HG03196 (cell line): ENCODE results near the gene RELCH.
A peak's percentile ranks its signal among the peaks of the same experiment; 100 is the strongest.

Experiments used
- ATAC-seq: cut with Tn5 transposase; IDR thresholded peaks from one replicate; pipeline ENCODE4 v1.9.1; 2021; ENCODE audit not compliant: unreplicated experiment

RELCH gene

DNA sequence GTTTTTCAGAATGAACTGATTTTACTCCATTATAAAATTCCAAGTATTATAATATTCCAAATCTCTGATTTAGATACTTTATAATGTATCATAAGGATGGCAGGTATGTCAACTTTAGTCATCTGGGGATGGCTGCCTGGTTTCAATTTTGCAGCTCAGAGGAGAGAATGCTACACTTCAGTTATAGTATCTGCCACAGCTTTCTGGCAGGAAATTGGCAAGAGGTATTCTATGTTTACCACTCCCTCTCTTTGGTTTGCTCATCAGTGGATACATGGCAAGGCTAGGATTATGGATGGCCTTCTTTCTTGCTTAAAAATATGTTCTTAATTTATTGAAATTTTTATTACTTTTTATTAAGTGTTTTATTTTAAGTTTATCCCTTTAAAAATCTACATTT lies 71.0 kb downstream of the RELCH start:
- ATAC-seq: peak; percentile 51

DNA sequence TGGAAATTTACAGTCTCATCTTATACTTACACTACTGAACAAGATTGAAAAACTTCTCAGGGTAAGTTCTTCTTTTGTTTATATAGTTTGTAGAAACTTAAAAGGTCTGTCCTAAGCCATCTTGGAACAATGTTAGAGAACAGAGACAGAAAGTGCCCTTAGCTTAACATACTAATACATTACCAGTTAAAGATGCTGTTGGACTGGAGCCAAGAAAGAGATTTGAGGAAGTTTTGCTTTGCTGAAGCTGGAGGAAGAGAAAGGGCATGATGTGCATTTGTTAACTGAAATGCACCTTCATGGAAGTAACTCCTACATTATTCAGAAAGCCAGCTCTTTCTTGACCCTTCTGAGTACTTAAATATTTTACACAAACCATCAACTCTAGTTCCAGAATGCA lies 71.6 kb downstream of the RELCH start:
- ATAC-seq: no peak

DNA sequence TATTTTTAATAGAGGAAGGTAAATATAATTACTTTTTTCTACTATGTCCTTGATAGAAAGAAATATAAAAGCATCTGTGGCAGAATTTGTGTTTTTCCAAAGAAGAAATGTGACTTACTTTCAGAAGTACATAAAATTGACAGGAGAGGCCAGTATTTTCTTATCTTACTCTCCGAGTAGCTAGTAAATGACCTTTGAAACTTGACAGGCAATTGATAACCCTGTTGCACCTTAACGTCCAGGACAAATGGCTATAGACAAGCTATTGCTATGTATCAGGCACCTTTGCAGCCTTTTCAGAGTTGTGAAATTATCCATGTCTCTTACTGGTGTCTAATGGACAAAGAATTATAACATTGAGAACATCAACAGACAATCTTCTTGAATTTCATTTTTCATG lies 75.0 kb downstream of the RELCH start:
- no peak for ATAC-seq

DNA sequence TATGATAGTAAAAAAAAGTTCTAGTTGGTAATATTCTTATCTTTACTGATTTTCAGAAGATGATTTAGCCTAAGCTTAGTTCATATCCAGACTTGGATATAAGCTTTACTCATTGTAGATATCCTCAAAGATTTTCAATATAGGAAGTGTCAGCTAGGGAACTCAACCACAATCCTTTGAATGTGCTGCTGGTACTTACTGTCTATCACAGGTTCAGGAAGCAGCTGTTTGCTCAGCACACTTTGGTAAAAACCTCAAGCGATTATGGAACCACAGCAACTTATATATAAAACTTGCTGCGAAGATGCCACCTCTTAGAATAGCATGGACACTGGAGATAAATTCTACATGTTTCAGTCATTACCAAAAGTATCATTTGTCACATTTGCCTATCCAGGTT lies 77.9 kb downstream of the RELCH start:
- no peak for ATAC-seq

DNA sequence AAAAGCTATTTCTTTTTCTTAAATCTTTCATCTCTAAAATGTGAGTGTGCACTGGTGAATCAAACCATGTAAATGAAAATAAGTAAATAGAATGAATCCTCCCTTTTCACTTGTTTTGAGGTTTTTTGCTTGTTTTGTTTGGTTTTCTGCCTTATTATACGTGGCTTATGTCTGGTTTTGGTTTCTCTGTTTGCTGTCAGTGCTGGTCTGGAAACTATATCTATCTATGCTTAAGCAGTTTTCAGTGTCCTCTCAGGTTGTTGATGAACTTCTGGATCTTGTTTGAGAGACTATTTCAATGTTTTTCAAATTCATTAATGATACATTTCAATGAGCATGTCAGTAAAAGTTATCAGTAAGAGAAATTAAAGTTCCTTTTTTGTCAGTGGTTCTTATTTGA lies 90.0 kb downstream of the RELCH start:
- ATAC-seq: no peak

DNA sequence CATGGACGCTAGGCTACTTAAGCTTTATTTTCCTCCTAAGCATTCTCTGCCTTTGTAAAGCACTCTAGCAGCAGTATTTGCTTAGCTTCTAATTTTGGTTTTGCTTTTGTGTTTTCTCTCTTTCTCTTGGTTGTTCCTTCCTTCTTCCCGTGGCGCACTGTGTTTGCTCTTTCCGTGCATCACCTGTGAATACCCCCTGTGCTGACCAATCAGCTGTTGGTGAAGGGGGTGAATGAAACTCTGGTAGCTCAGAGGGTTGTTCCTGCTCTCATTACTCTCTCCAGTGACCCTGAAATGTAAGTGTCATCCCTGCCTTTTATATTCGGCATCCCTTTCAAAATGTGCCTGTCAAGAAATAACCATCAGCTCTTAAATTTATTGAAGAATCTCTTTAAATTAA lies 92.5 kb downstream of the RELCH start:
- no peak for ATAC-seq

DNA sequence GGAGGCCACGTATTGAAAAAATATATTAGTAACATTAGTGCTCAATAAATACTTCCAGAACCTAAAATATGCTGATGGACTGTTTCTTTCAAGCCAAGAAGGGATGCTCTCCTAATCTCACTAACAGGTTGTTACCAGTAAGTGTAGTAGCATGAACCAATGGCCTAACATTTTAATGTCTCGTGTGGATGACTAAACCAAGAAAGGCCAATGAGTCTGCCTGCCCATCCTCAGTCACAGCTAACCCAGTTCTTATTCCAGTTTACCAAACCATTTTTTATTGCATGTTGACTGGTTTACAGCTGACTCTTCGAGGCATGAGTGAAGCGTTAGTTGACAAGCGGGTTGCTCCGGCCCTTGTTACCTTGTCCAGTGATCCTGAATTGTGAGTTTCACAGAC lies 93.0 kb downstream of the RELCH start:
- no peak for ATAC-seq

DNA sequence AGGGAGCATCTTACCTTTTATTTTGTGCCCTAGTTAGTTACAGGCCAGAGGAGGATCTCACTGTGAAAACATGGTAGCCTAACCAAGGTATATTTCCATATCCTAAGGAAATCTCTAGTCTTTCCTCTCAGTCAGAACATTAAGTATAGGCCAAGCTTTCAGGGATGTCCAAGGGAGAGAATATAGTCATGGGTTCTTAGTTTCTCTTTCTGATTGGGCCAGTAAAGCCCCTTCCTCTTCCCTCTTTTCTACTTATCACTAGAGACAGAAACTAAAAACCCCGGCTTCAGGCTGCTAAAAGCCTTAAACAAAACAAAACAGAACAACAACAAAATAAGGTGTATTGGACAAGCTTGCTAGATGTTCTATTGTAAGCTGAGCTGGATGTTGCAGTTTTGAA lies 93.7 kb downstream of the RELCH start:
- ATAC-seq: no peak

DNA sequence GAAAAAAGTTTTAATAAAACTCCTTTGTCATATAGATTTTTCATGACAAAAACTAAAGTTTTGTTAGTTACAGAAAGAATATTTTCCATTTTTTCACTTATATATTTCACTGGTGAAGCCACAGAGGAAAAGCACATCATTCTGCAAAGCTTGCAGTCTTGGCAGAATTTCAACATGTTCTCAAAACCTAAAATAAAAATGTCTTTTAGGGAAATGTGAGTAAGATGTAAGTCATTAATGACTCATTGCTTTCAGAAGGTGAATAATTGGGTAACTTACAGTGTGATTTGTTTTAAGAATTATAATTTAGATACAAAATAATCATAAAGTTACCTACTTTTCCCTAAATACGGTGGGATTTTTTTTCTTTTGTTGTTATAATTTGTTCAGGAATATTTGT lies 94.6 kb downstream of the RELCH start:
- ATAC-seq: no peak

DNA sequence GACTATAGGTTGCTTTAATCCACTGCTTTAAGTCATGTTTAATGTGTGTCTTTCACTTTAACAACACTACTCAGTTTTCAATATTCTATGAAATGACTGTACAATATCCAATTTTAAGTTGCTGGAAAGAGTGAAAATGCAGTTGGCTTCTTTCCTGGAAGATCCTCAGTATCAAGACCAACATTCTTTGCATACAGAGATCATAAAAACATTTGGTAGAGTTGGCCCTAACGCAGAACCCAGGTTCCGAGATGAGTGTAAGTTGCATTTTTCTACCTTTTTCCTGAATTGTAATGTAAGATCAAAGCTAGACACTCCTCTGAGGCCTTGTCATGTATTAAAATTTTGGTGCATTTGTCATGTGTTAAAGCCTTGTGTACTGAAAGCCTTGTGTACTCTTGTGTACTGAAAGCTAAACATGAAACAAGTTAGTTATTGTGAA lies 95.2 kb downstream of the RELCH start:
- ATAC-seq: no peak

DNA sequence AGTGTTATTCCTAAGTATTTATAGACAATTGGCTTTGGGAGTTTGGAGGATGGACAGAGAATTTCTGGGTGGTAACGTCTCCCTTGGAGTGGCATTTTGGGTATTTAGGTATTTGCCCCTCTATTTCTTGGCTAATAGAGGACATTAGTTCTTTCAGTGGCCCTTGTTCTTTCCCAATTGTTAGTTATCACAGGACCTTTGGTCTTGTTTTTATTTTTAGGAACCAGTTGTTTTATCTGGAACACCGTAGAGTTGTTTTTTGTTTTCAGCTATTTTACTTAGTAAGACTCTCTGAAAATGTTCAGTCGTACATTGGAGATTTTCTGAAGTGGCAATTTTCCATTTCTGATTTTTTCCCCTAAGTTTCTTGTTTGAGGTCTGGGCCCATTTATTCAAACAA lies 97.6 kb downstream of the RELCH start:
- no peak for ATAC-seq

DNA sequence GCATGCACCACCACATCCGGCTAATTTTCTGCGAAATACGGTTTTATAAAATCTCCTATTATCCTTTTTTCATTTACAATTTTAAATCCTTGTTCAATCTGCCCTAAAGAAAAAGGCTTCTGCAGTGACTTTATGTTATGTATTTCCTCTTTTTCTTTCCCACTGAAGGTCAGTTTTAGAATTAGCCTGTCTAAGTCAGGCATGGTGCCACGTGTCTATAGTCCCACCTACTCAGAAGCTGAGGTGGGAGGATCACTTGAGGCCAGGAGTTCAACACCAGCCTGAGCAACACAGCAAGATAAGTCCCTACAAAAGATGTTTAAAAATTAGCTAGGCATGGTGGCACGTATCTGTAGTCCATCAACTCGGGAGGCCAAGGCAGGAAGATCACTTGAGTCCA lies 98.2 kb downstream of the RELCH start:
- no peak for ATAC-seq

DNA sequence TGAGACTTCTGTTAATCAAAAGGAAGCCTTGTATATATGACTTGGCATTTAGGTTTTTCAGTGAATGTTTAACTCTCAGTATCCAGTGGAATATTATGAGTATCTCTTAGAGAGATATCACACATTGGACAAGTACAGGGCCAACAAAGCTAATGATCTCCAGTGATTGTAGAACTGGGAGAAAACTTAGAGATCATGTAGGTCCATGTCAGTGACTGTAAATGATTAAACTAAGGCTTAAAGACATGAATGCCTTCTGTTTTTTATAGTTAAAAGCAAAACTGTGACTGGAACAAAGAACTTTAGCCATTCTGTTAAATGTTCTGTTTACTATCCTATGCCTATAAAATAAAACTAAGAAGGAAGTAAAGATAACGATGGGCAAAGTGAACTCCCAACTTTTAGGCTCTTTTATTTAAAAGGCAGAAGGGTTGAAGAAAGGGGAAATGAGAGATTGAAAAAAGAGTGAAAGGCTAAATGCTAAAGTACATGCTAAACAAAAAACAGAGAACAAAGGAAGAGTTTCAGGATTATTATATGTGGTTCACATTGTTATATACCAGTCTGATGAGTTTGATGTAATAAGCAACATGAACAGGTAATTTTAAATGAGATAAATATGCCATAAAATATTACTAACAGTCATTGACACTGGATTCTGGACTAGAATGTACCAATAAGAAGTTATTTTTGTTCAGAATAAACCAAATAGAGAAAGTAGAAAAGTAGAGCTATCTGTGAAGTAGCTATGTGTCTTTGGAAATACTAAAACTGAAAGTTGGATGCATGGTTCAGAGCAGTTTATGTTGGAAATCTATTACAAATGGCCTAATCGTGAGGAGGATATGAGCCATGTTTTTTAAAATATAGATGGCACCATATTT lies 101.0 kb downstream of the RELCH start:
- ATAC-seq: peak; percentile 47

DNA sequence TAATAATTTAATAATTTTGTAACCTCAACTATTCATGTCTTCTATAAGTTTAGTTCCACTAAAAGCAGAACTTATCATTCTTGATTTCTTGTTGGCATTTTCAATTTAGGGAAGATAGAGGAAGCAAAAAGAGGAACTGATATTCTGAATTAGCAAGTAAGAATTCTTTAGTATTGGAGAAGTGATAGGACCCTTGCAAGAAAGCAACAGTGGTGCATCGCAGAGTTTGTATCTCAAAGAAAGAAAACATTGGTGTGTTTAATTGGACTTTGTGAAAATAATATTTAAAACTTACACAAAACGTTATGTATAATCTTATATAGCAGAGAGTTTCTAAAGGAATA lies 101.6 kb downstream of the RELCH start:
- ATAC-seq: peak; percentile 49

DNA sequence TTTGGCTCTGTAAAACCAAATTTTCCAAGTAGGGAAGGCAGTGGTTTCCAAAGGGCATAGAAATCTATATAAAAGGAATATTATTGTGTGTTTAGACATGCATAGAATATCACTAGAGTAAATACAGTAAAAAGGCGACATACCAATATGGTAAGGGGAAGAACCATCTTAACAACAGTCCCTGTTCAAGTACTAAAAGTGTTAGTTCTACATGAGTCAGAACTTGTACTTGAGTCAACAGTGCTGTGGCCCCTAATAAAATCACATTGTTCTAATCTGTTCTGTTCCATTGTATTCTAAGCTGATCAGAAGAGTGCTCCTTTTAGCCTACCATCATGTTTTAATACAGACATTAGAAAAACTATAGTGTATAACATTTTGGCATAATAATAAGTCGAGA lies 102.0 kb downstream of the RELCH start:
- peak; percentile 60 for ATAC-seq

DNA sequence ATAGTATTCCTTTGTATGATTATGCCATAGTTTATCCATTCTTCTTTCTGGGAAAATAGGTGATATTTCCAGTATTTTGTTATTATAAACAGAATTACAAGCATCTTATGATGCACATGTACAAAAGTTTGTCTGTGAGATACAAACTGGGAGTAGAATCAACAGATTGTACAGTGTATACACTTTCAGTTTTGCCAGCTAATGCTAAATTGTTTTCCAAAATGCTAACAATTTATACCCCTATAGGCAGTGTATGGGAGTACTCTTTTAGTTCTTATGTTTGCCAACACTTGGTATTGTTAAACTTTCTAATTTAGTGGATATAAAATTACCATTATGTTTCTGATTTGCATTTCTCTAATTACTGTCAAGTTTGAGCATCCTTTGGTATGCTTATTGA lies 107.0 kb downstream of the RELCH start:
- ATAC-seq: no peak

DNA sequence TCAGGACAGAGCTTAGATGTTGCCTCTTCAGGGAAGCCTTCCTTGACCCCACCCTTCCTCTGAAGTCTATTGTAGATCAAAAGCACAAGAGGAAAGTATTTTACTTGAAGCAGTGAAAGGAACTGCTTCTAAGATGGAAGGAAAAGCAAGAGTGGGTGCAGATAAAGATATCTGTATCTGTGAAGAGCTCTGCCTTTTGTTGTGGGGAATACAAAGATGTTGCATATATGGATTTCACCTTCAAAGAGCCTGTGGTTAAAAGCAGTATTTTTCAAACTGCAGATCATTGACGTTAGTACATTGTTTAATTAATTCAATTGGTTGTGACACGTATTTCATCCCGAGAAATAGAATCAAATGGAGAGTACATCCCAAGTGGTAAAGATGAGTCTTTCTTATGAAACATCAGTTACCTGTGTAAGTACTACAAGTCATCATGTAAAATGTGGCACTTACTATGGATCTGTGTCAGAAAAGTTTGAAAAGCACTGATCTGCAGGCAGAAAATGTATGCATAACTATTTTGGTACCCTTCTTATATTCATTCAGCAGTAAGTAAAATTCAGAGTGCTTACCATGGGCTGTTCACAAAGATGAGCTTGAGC lies 113.4 kb downstream of the RELCH start:
- no peak for ATAC-seq

DNA sequence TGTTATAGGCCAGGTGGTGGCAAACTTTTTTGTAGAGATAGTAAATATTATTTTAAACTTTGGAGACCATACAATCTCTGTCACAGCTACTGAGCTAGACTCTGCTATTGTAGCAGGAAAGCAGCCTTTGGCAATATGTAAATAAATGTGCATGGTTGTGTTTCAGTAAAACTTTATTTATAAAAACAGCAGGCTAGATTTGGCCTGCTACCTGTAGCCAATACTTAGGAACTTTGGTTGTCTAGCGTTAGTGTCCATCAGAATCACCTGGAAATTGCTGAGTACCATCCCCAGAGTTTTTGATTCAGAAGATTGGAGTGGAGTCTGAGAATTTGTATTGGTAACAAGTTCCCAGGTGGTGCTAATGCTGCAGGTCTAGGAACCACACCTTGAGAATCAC lies 114.3 kb downstream of the RELCH start:
- ATAC-seq: no peak

DNA sequence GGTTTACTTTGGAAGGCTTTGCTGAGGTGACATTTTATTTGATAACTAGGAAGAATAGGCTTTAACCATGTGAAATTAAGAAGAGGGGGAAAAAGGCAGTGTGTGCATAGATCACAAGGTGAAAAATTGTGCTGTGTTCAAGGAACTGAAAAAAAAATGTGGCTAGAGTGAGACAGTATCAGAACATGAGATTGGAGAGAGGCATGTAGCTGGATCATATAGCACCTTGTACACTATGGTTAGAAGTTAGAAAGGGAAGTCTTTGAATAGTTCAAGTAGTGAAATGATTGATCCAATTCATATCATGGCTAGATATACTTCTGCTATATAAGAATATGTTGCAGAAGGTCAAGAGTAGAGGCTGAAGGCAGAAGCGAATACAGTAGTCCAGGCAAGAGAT lies 125.8 kb downstream of the RELCH start:
- ATAC-seq: no peak

DNA sequence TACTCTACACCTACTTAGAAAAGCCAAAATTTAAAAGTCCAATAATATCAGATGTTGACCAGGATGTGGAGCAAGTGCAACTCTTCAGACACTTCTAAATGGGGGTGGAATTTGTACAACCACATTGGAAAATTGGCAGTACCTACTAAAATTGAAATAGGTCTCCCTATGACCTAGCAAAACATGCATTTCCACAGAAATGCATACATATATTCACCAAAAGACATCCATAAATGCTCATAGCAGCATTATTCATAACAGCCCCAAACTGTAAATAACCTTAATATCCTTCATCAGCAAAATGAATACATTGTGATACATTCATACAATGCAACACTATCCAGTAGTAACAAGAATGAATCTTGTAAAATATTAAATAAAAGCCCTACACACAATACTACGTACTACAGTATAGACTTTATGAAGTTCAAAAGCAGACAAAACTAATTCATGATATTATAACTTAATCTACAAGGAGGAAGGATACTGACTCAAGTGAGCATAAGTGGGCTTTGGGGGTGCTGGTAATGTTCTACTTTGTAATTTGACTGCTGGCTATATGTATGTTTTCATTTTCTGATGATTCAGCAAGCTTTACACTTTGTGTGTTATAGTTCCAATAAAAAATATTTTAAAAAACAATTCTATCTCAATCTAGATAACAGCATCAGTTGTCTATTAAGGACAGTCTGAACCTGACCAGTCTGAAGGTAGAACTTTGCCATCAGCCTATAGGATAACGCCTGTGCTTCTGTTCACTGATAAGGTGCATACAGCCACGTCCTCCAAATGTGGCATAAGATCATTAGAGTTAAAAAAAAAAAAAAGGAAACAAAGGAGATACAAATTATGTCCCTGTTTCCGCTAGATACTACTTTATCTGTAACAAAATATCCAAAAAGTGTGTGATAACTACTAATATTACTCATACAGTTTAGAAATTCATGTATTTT lies 131.4 kb downstream of the RELCH start:
- ATAC-seq: no peak

DNA sequence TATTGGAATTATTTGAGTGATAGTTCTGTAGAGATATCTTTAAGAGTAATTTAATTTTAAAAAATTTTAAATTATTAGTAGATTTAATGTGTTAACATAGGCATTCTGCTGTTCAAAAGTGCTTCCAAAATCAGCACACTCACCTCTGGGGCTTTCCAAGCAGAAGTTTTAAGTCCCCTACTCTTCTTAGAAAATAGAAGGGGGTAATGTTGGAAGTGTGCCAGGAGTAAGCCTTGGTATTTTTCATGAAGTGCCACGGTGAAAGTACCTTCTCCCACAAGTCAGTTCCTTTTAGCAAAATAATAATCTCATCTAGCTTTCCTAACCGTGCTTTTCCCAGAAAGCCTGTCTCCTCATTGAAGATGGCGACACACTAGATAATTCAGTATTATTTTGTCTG lies 134.1 kb downstream of the RELCH start:
- no peak for ATAC-seq
